ENCODE measurements around the gene LYPLAL1.

Gene LYPLAL1

DNA sequence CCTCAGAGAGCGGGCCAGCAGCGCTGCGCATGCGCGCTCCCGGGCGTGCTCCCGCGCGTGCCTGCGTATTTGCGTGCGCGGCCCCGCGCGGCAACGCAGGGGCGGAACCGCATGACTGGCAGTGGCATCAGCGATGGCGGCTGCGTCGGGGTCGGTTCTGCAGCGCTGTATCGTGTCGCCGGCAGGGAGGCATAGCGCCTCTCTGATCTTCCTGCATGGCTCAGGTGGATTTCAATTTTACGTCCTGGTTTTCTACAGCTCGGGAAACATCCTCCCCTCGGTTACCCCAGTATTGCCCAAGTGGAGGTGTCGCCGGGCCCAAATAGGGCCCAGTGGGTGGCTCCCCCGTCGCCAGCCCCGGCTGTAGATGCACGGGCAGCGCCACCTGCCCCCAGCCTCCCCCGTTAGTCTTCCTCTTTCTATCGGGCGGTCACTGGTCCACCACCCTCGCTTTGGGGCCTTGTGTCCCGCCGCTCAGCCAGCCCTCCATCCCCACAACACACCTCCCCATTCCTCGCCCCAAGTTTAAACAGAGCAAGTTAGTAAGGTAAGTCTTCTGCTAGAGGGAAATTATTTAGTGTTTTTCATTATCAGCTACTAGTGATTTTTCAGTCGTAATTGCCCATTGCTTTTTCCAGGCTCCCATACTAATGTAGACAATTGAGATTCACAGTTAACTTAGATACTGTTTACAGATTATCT, at the start of gene LYPLAL1:
TSS of gene LYPLAL1 (plus strand) at position 121 of the 702 bp plus-strand sequence. CDS start at position 134, 13 bp downstream.
- TF ChIP-seq CTCF (IDR thresholded peaks at IDR 0.05; ENCODE audit: low read depth, low read length, missing control alignments) = no peak
- DNase-seq (ENCODE audit: low read depth) = peak; percentile 83
- peak within 1 kb of the TSS; percentile 78 for H3K4me3 ChIP-seq (ENCODE audit: low read depth, low read length)

DNA sequence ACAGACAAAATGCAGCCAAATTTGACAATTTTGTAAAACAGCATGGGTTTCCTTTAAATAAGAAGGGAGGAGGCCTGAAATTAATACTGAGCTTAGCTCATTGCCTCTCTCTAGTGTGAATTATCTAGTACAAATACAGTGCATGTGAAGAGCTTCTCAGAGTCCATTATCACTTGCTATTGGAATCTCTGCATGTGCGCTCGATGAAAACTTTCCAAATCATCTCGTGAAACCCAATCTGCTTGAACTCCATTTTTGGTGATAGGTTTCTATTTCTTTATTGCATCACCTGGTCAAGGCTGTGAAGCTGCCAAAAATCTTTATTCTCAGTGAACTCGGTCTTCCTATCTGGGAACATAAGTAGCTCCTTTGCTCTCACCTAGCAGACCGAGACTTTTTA, 49.5 kb upstream of the LYPLAL1 start:
- TF ChIP-seq CTCF (IDR thresholded peaks at IDR 0.05; ENCODE audit: low read depth, low read length, missing control alignments) = no peak
- no peak overlapping the region for H3K4me3 ChIP-seq (ENCODE audit: low read depth, low read length)
- DNase-seq (ENCODE audit: low read depth) = no peak

- H3K4me3 ChIP-seq (ENCODE audit: low read depth, low read length) = no peak overlapping the region
- no peak for DNase-seq (ENCODE audit: low read depth)
- TF ChIP-seq CTCF (IDR thresholded peaks at IDR 0.05; ENCODE audit: low read depth, low read length, missing control alignments) = no peak
Observed at GRCh38 chr1:219125342-219125741, 48.3 kb upstream of the LYPLAL1 start.

GRCh38 chr1:219126377-219126776, 47.3 kb upstream of the LYPLAL1 start:
- no peak for TF ChIP-seq CTCF (IDR thresholded peaks at IDR 0.05; ENCODE audit: low read depth, low read length, missing control alignments)
- no peak overlapping the region for H3K4me3 ChIP-seq (ENCODE audit: low read depth, low read length)
- DNase-seq (ENCODE audit: low read depth) = no peak

DNA sequence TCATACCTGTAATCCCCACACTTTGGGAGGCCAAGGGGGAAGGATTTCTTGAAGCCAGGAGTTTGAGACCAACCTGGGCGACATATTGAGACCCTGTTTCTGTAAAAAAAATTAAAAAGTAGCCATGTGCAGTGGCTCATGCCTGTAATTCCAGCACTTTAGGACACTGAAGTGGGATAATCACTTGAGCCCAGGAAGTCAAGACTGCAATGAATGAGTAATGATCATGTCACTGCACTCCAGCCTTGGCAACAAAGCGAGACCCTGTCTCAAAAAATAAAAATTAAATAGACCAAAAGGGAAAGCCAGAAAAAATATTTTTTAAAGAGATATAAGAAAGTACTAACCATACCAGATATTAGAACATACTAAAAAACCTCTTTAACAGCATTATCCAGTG, 44.7 kb upstream of the LYPLAL1 start:
- no peak overlapping the region for H3K4me3 ChIP-seq (ENCODE audit: low read depth, low read length)
- TF ChIP-seq CTCF (IDR thresholded peaks at IDR 0.05; ENCODE audit: low read depth, low read length, missing control alignments) = no peak
- DNase-seq (ENCODE audit: low read depth) = no peak

GRCh38 chr1:219130366-219130935, 43.2 kb upstream of the LYPLAL1 start:
- DNase-seq (ENCODE audit: low read depth) = no peak
- H3K4me3 ChIP-seq (ENCODE audit: low read depth, low read length) = no peak overlapping the region
- no peak for TF ChIP-seq CTCF (IDR thresholded peaks at IDR 0.05; ENCODE audit: low read depth, low read length, missing control alignments)

GRCh38 chr1:219132939-219133338, 40.7 kb upstream of the LYPLAL1 start:
- TF ChIP-seq CTCF (IDR thresholded peaks at IDR 0.05; ENCODE audit: low read depth, low read length, missing control alignments) = no peak
- no peak for DNase-seq (ENCODE audit: low read depth)
- H3K4me3 ChIP-seq (ENCODE audit: low read depth, low read length) = no peak overlapping the region

Data from GM12864 (cell line).